Suppressor macrophage treated with lipopolysaccharide for 4 hours (primary cell): ENCODE data around the gene CRIM1.
A peak's percentile ranks its signal among the peaks of the same experiment; 100 is the strongest.
"Not testable (repeated sequence)": the region's sequence is repeated elsewhere in the genome, so short reads cannot be mapped to it uniquely, and the experiment has no call there.

Experiments
- DNase-seq: peaks from one replicate; pipeline ENCODE4 v3.0.0-alpha.2; 2020

CRIM1 gene

GRCh38 chr2:36354811-36355150 lies 797 bp upstream of the CRIM1 start:
- DNase-seq, result no peak

GRCh38 chr2:36355890-36356297 lies 316 bp downstream of the CRIM1 start:
- no peak for DNase-seq

- DNase-seq, result peak; percentile 46
These were observed 866 bp downstream of the CRIM1 start for GRCh38 chr2:36356298-36356989.

GRCh38 chr2:36356990-36357846 lies 1.6 kb downstream of the CRIM1 start:
- DNase-seq, result peak; percentile 40

GRCh38 chr2:36357847-36358659 lies 2.5 kb downstream of the CRIM1 start:
- no peak for DNase-seq

- DNase-seq, result no peak
These were observed 3.5 kb downstream of the CRIM1 start for GRCh38 chr2:36359067-36359466.

- DNase-seq, result no peak
These were observed 4.5 kb downstream of the CRIM1 start for GRCh38 chr2:36360063-36360462.

GRCh38 chr2:36360834-36361233 lies 5.3 kb downstream of the CRIM1 start:
- DNase-seq, result no peak

GRCh38 chr2:36361396-36361795 lies 5.8 kb downstream of the CRIM1 start:
- no peak for DNase-seq

- DNase-seq, result no peak
These were observed 6.7 kb downstream of the CRIM1 start for GRCh38 chr2:36362291-36362690.

- not testable (repeated sequence) for DNase-seq
These were observed 7.5 kb downstream of the CRIM1 start for GRCh38 chr2:36363085-36363484.

GRCh38 chr2:36366491-36367120 lies 11.0 kb downstream of the CRIM1 start:
- DNase-seq, result no peak

GRCh38 chr2:36367486-36367885 lies 11.9 kb downstream of the CRIM1 start:
- DNase-seq, result no peak

GRCh38 chr2:36367895-36368353 lies 12.3 kb downstream of the CRIM1 start:
- DNase-seq, result no peak

GRCh38 chr2:36368438-36368837 lies 12.9 kb downstream of the CRIM1 start:
- no peak for DNase-seq

- no peak for DNase-seq
These were observed 13.6 kb downstream of the CRIM1 start for GRCh38 chr2:36369163-36369562.

GRCh38 chr2:36369716-36370115 lies 14.1 kb downstream of the CRIM1 start:
- no peak for DNase-seq

GRCh38 chr2:36370281-36370680 lies 14.7 kb downstream of the CRIM1 start:
- DNase-seq, result no peak

- no peak for DNase-seq
These were observed 15.7 kb downstream of the CRIM1 start for GRCh38 chr2:36371070-36371874.

- DNase-seq, result no peak
These were observed 16.4 kb downstream of the CRIM1 start for GRCh38 chr2:36371928-36372391.

GRCh38 chr2:36373149-36373926 lies 17.8 kb downstream of the CRIM1 start:
- DNase-seq, result no peak
